ENCODE data around the gene ARL8B. TPM values are rescaled to one million over a fixed set of nuclear protein-coding genes. Genes with fewer than 3 reads are reported as not detected.

ARL8B gene
- total and polyA plus RNA-seq, 8 donors: 60.3 to 93.9 (median 70.2) TPM

DNA sequence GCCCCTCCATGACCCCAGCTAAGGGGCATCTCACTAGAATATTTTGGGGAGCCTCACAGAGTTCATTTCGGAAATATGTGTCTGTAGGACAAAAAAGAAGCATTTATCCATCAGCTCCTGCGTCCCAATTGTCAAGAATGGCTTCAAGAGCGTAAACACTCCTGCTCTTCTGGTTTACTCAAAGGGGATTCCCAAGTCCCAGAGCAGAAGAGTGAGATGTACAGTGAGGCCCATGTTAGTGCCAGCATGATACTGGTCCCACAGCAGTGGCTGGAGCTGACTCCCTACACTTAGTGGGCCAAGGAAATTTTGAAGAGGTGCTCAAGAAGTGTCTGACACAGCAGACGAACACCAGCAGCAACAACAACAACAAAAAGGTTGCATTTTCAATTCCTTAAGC lies 34.9 kb upstream of the ARL8B start:
- Histone ChIP-seq H3K4me1 (peaks cover 0 to 3% of the 10 kb centered on the region in 2 donors), H3K4me3 (no peak overlapping the region), H3K9me3 (no peaks in the 10 kb centered on the region), H3K27ac (no peak overlapping the region), H3K27me3 (no peaks in the 10 kb centered on the region), H3K36me3 (no peaks in the 10 kb centered on the region)
- ATAC-seq (no peak), DNase-seq (no peak)
- TF ChIP-seq, protein P1, sequence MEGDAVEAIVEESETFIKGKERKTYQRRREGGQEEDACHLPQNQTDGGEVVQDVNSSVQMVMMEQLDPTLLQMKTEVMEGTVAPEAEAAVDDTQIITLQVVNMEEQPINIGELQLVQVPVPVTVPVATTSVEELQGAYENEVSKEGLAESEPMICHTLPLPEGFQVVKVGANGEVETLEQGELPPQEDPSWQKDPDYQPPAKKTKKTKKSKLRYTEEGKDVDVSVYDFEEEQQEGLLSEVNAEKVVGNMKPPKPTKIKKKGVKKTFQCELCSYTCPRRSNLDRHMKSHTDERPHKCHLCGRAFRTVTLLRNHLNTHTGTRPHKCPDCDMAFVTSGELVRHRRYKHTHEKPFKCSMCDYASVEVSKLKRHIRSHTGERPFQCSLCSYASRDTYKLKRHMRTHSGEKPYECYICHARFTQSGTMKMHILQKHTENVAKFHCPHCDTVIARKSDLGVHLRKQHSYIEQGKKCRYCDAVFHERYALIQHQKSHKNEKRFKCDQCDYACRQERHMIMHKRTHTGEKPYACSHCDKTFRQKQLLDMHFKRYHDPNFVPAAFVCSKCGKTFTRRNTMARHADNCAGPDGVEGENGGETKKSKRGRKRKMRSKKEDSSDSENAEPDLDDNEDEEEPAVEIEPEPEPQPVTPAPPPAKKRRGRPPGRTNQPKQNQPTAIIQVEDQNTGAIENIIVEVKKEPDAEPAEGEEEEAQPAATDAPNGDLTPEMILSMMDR (IDR thresholded peaks at IDR 0.05): no peak
- intact Hi-C loops (cut with DNase I): no loop called here

DNA sequence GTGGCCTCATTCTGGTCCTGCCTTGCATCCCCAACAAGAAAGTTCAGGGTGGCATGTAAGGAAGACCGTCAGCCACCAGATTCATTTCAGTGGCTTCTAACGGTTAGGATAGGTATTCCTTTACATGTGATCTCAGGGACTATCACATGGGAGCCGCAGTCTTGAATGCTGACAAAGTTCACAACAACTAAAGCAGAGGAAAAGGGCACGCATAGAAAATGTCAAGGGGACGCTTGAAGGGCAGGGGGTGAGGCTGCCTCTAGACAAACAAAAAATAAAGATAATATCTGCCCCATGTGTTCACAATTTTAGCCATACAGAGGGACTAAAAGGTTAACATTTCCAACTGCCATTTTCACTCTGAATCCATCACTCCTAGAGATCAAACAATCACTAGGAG lies 31.9 kb upstream of the ARL8B start:
- Histone ChIP-seq H3K36me3 (no peaks in the 10 kb centered on the region), H3K9me3 (no peaks in the 10 kb centered on the region), H3K4me1 (peaks cover 0 to 4% of the 10 kb centered on the region in 2 donors), H3K27me3 (peaks cover 0 to 7% of the 10 kb centered on the region in 2 donors), H3K4me3 (no peak overlapping the region), H3K27ac (peak overlapping the region in 1 of 2 donors; percentile 28)
- DNase-seq: no peak
- intact Hi-C loops (cut with DNase I): no loop called here
- ATAC-seq: no peak
- TF ChIP-seq, protein P1 (IDR thresholded peaks at IDR 0.05): no peak

DNA sequence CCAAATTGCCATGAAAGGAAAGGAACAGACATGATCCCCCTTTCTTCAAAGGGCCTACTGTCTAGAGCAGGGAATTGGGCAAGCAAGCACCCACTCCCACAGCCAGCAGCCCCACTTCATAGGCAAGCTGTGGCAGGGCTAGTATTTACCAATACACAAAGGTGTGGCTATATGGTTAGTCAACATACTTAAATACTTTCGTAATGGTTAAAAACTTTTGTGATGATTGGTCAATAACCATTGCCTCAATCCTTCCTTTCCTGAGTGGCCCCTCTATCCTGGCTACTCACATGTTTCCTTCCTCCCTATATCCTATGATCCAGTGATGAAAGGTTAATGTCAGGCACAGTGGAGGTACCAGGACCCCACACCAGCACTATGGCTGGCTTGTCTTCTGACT lies 30.1 kb upstream of the ARL8B start:
- DNase-seq (no peak), ATAC-seq (peak; percentile 79)
- Histone ChIP-seq H3K27me3 (peaks cover 0 to 17% of the 10 kb centered on the region in 2 donors), H3K9me3 (no peaks in the 10 kb centered on the region), H3K4me3 (no peak overlapping the region), H3K27ac (no peak overlapping the region), H3K36me3 (no peaks in the 10 kb centered on the region), H3K4me1 (peaks cover 0 to 11% of the 10 kb centered on the region in 2 donors)
- intact Hi-C loops (cut with DNase I): no loop called here
- TF ChIP-seq, protein P1 (IDR thresholded peaks at IDR 0.05): no peak

DNA sequence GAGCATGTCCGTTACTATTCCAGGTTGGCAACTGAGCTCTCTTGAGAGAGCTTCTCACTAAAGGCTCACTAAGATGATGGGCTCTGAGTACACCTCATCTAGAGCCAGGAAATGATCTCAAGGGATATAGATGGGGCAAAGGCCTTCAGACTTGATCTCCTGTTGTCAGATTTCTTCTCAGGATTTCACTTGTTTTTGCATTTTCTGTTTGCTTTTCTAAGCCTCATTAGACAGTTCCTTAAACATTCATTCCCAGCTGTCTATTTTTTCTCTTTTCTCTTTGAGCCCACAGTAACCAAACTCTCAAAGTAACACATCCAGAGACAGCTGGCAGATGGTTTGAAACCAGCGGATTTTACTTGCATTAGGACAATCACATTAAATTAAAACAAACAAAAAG lies 28.4 kb upstream of the ARL8B start:
- peaks cover 0 to 17% of the 10 kb centered on the region in 2 donors for H3K27me3 ChIP-seq
- H3K9me3 ChIP-seq: no peaks in the 10 kb centered on the region
- H3K4me1 ChIP-seq: peaks cover 0 to 11% of the 10 kb centered on the region in 2 donors
- TF ChIP-seq, protein P1 (IDR thresholded peaks at IDR 0.05): no peak
- H3K36me3 ChIP-seq: no peaks in the 10 kb centered on the region
- DNase-seq (no peak), ATAC-seq (no peak)
- H3K27ac ChIP-seq: no peak overlapping the region
- intact Hi-C loops (cut with DNase I): no loop called here
- no peak overlapping the region for H3K4me3 ChIP-seq

DNA sequence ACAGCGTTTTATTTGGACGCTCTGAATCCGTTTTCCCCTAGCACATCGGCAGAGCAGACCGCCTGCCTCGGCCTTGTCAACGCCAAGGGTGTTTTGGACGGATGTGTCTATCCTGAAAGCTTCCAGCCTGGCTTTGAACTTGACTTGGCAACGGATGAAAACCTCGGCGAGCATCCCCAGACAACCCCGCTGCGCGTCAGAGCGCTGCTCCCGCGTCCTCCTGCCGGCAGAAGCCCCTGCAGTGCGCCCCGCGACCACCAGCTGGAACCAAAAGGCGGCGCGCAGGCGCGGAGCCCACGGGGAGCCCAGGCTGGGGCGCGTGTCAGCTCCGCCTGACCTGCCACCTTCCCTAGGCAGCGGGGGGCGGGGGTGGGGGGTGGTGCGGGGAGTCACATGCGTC lies 26.2 kb upstream of the ARL8B start:
- peak; percentile 47 for ATAC-seq
- DNase-seq: peak; percentile 38 to 95 (median 82)
- no peaks in the 10 kb centered on the region for H3K36me3 ChIP-seq
- H3K27ac ChIP-seq: no peak overlapping the region
- H3K4me3 ChIP-seq: no peak overlapping the region
- peaks cover 0 to 11% of the 10 kb centered on the region in 2 donors for H3K4me1 ChIP-seq
- no peaks in the 10 kb centered on the region for H3K9me3 ChIP-seq
- TF ChIP-seq, protein P1 (IDR thresholded peaks at IDR 0.05): no peak
- peaks cover 0 to 17% of the 10 kb centered on the region in 2 donors for H3K27me3 ChIP-seq
- intact Hi-C loops (cut with DNase I): no loop called here
